H9 (cell line): ENCODE data around the gene HOMER1. TPM values are rescaled to one million over a fixed set of nuclear protein-coding genes. Genes with fewer than 3 reads are reported as not detected.

Experiments used
- DNase-seq: peaks from one replicate; pipeline ENCODE4 v3.0.0-alpha.2; 2017
- H2AFZ ChIP-seq: one replicate; pipeline ENCODE4 v1.6.1; 2013; ENCODE audit warnings: mild to moderate bottlenecking, low read length, control low read depth, moderate library complexity
- H2AK5ac ChIP-seq: 2 replicates; pipeline ENCODE4 v1.6.1; 2013; ENCODE audit warnings: low read length, control low read depth, mixed read lengths; ENCODE audit not compliant: insufficient read length
- H2BK120ac ChIP-seq: one replicate; pipeline ENCODE4 v1.6.1; 2013; ENCODE audit warnings: low read depth, mild to moderate bottlenecking, low read length, control low read depth, inconsistent platforms; ENCODE audit not compliant: poor library complexity, severe bottlenecking
- H2BK12ac ChIP-seq: 2 replicates; pipeline ENCODE4 v1.6.1; 2013; ENCODE audit warnings: low read length, control low read depth, mixed read lengths, low read depth; ENCODE audit not compliant: insufficient read length
- H2BK15ac ChIP-seq: 2 replicates; pipeline ENCODE4 v1.6.1; 2013; ENCODE audit warnings: low read depth, low read length, control low read depth
- H2BK20ac ChIP-seq: one replicate; pipeline ENCODE4 v1.6.1; 2013; ENCODE audit warnings: low read depth, mild to moderate bottlenecking, low read length, control low read depth, inconsistent platforms; ENCODE audit not compliant: poor library complexity, severe bottlenecking
- H2BK5ac ChIP-seq: 2 replicates; pipeline ENCODE4 v1.6.1; 2013; ENCODE audit warnings: low read length, control low read depth, mixed read lengths; ENCODE audit not compliant: insufficient read length
- H3K14ac ChIP-seq: 2 replicates; pipeline ENCODE4 v1.6.1; 2013; ENCODE audit warnings: low read length, control low read depth; ENCODE audit not compliant: insufficient read depth
- H3K18ac ChIP-seq: 2 replicates; pipeline ENCODE4 v1.6.1; 2013; ENCODE audit warnings: low read depth, mild to moderate bottlenecking, mixed read lengths, low read length, control low read depth; ENCODE audit not compliant: insufficient read length
- H3K23ac ChIP-seq: 2 replicates; pipeline ENCODE4 v1.6.1; 2013; ENCODE audit warnings: low read length, control low read depth, mixed read lengths, low read depth; ENCODE audit not compliant: insufficient read length
- H3K23me2 ChIP-seq: 2 replicates; pipeline ENCODE4 v1.6.1; 2013; ENCODE audit warnings: low read depth, mild to moderate bottlenecking, mixed read lengths, low read length, control low read depth; ENCODE audit not compliant: insufficient read length, poor library complexity, severe bottlenecking
- H3K27ac ChIP-seq: 2 replicates; pipeline ENCODE4 v1.5.1; 2013; ENCODE audit warnings: low read length, control low read depth, mixed read lengths, low read depth; ENCODE audit not compliant: insufficient read length
- H3K27me3 ChIP-seq: 2 replicates; pipeline ENCODE4 v1.6.1; 2013; ENCODE audit warnings: low read length, control low read depth, inconsistent platforms; ENCODE audit not compliant: insufficient read depth
- H3K4ac ChIP-seq: 2 replicates; pipeline ENCODE4 v1.6.1; 2013; ENCODE audit warnings: low read depth, mild to moderate bottlenecking, control low read depth, inconsistent platforms, low read length, moderate library complexity
- H3K4me1 ChIP-seq: 2 replicates; pipeline ENCODE4 v1.6.1; 2013; ENCODE audit warnings: low read length, control low read depth, inconsistent platforms; ENCODE audit not compliant: insufficient read depth
- H3K4me2 ChIP-seq: 2 replicates; pipeline ENCODE4 v1.6.1; 2013; ENCODE audit warnings: low read length, control low read depth, mixed read lengths; ENCODE audit not compliant: insufficient read length, insufficient read depth
- H3K56ac ChIP-seq: 2 replicates; pipeline ENCODE4 v1.6.1; 2013; ENCODE audit warnings: low read depth, mild to moderate bottlenecking, mixed read lengths, low read length, control low read depth; ENCODE audit not compliant: insufficient read length
- H3K79me1 ChIP-seq: 2 replicates; pipeline ENCODE4 v1.6.1; 2013; ENCODE audit warnings: low read depth, mild to moderate bottlenecking, moderate library complexity, low read length, control low read depth, inconsistent platforms; ENCODE audit not compliant: insufficient read depth, poor library complexity, severe bottlenecking
- H3K79me2 ChIP-seq: 2 replicates; pipeline ENCODE4 v1.6.1; 2013; ENCODE audit warnings: low read length, control low read depth, inconsistent platforms; ENCODE audit not compliant: insufficient read depth
- H3K9ac ChIP-seq: 2 replicates; pipeline ENCODE4 v1.6.1; 2013; ENCODE audit warnings: low read length, control low read depth, mixed read lengths; ENCODE audit not compliant: insufficient read length; ENCODE audit errors: extremely low read depth
- H3K9me3 ChIP-seq: one replicate; pipeline ENCODE4 v1.6.1; 2013; ENCODE audit warnings: low read depth, low read length, inconsistent platforms; ENCODE audit not compliant: control insufficient read depth
- H3T11ph ChIP-seq: one replicate; pipeline ENCODE4 v1.6.1; 2013; ENCODE audit warnings: mild to moderate bottlenecking, low read length, control low read depth, inconsistent platforms
- H4K20me1 ChIP-seq: one replicate; pipeline ENCODE4 v1.6.1; 2013; ENCODE audit not compliant: control insufficient read depth, insufficient read length, insufficient read depth
- H4K5ac ChIP-seq: 2 replicates; pipeline ENCODE4 v1.6.1; 2013; ENCODE audit warnings: low read depth, mild to moderate bottlenecking, mixed read lengths, low read length, control low read depth; ENCODE audit not compliant: insufficient read length
- H4K8ac ChIP-seq: replicated peaks from 2 replicates; pipeline ENCODE4 v1.6.1; 2013; ENCODE audit warnings: low read length, control low read depth, mixed read lengths, low read depth; ENCODE audit not compliant: insufficient read length
- H4K91ac ChIP-seq: 2 replicates; pipeline ENCODE4 v1.6.1; 2013; ENCODE audit warnings: low read depth, mild to moderate bottlenecking, moderate library complexity, mixed read lengths, low read length, control low read depth; ENCODE audit not compliant: insufficient read length
- H3K27ac Mint-ChIP-seq, 3 experiments: 2 replicates in 2 of 3; 3 replicates in 1 of 3; pipeline ENCODE4 v1.8.0; 2020 to 2021; ENCODE audit warnings: mixed read lengths in 3 of 3, mild to moderate bottlenecking in 1 of 3, moderate library complexity in 1 of 3
- H3K27me3 Mint-ChIP-seq: 2 replicates; pipeline ENCODE4 v1.8.0; 2021; ENCODE audit warnings: low read depth, mild to moderate bottlenecking, moderate library complexity, mixed read lengths
- H3K36me3 Mint-ChIP-seq, 3 experiments: 2 replicates in 2 of 3; 3 replicates in 1 of 3; pipeline ENCODE4 v1.8.0; 2020 to 2021; ENCODE audit warnings: low read depth in 3 of 3, mixed read lengths in 3 of 3; ENCODE audit not compliant: insufficient read depth in 1 of 3
- H3K4me1 Mint-ChIP-seq, 2 experiments: 2 replicates each; pipeline ENCODE4 v1.8.0; 2020; ENCODE audit warnings: mixed read lengths in 2 of 2
- H3K4me3 Mint-ChIP-seq, 2 experiments: 2 replicates in 1 of 2; 3 replicates in 1 of 2; pipeline ENCODE4 v1.8.0; 2020 to 2021; ENCODE audit warnings: mild to moderate bottlenecking in 2 of 2, mixed read lengths in 2 of 2, moderate library complexity in 1 of 2
- H3K9me3 Mint-ChIP-seq, 2 experiments: 2 replicates in 1 of 2; 3 replicates in 1 of 2; pipeline ENCODE4 v1.8.0; 2020; ENCODE audit warnings: mild to moderate bottlenecking in 2 of 2, mixed read lengths in 2 of 2, moderate library complexity in 1 of 2
- CTCF ChIP-seq: fragments of 200-600 bp; sonication (generic); conservative IDR thresholded peaks from 3 replicates; pipeline ENCODE4 v1.8.0; 2021; ENCODE audit warnings: antibody characterized with exemption, mild to moderate bottlenecking
- WGBS: extraction: QIAGEN DNeasy Blood & Tissue Kit; methylation state at CpG from one replicate; pipeline ENCODE4 v1.1.7; 2013; ENCODE audit warnings: missing lambda C conversion rate, low lambda C conversion rate, mixed read lengths; ENCODE audit not compliant: insufficient read length; ENCODE audit errors: extremely low coverage; 5-methylcytosine and 5-hydroxymethylcytosine counted together
- total RNA-seq: library from RNA; stranded (reverse); gene quantifications from 2 replicates; pipeline ENCODE4 v1.2.1, GENCODE V29; 2021

HOMER1 gene
- total RNA-seq, 1 experiment from 2014 or later = 39.5 TPM

- Histone ChIP-seq H3K18ac (no peak overlapping the region), H3K27me3 (no peaks in the 10 kb centered on the region), H3K14ac (no peak overlapping the region), H3K23ac (no peak overlapping the region), H2AFZ (no peak overlapping the region), H4K20me1 (no peaks in the 10 kb centered on the region), H3K9me3 (no peaks in the 10 kb centered on the region), H3K4me2 (no peak overlapping the region), H4K8ac (no peak overlapping the region), H3K9ac (no peak overlapping the region), H2BK120ac (no peak overlapping the region), H2BK20ac (no peak overlapping the region), H2BK15ac (no peak overlapping the region), H3K23me2 (no peaks in the 10 kb centered on the region), H3K27ac (no peak overlapping the region), H3K4ac (no peak overlapping the region), H2BK5ac (no peak overlapping the region), H3K79me1 (no peaks in the 10 kb centered on the region), H3K56ac (no peak overlapping the region), H4K5ac (no peak overlapping the region), H4K91ac (no peak overlapping the region), H3K79me2 (no peaks in the 10 kb centered on the region), H3T11ph (no peak overlapping the region), H3K4me1 (no peaks in the 10 kb centered on the region), H2BK12ac (no peak overlapping the region), H2AK5ac (no peak overlapping the region)
- Mint-ChIP-seq H3K9me3 (no peaks in the 10 kb centered on the region), H3K27ac (no peak overlapping the region), H3K36me3 (no peaks in the 10 kb centered on the region), H3K27me3 (no peaks in the 10 kb centered on the region), H3K4me1 (no peaks in the 10 kb centered on the region), H3K4me3 (no peak overlapping the region)
- DNase-seq = no peak
- TF ChIP-seq CTCF = no peak
- no CpG with 5 or more reads among the region's 6 CpGs for WGBS
Observed at GRCh38 chr5:79540939-79541338, 27.0 kb upstream of the HOMER1 start.
